GM20000 (cell line): Measurements from ENCODE around the gene CELF2.

Experiments used
- DNase-seq: peaks from one replicate; pipeline ENCODE4 v3.0.0; 2012; ENCODE audit warnings: low spot score
- CTCF ChIP-seq: IDR thresholded peaks from 2 replicates; pipeline ENCODE4 v1.5.1; 2012; ENCODE audit warnings: mild to moderate bottlenecking, control low read depth; ENCODE audit errors: extremely low read depth, missing control alignments

CELF2 gene

GRCh38 chr10:11246752-11247467 is 229.2 kb downstream of the CELF2 start:
- DNase-seq, result peak; percentile 53

GRCh38 chr10:11249152-11249807 is 231.6 kb downstream of the CELF2 start:
- no peak for TF ChIP-seq CTCF

More at GRCh38 chr10:11246752-11247467, 229.2 kb downstream of the CELF2 start:
- TF ChIP-seq CTCF, result no peak

DNA sequence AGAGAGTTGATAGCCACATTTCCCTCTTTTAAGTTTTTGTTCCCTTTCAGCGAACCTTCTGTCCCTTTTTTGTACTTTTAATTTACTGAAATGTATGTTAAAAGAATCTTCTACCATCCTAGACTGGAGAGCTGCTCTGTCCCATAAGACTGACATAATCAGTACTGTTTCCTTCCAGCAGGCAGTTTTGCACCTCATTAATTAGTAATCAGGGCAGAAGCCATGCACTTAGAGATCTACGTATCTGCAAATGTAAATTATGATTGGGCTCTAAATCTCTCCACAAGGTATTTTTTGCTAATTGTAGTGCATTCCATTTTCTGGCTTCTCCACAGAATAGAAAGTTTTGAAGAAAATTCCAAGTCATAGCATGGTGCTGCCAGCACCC is 232.1 kb downstream of the CELF2 start:
- DNase-seq, result no peak

More at GRCh38 chr10:11249152-11249807, 231.6 kb downstream of the CELF2 start:
- DNase-seq, result no peak

GRCh38 chr10:11250304-11250703 is 232.6 kb downstream of the CELF2 start:
- DNase-seq, result no peak
- no peak for TF ChIP-seq CTCF

More for the DNA sequence above, 232.1 kb downstream of the CELF2 start:
- TF ChIP-seq CTCF, result no peak

GRCh38 chr10:11252887-11253286 is 235.2 kb downstream of the CELF2 start:
- no peak for DNase-seq
- no peak for TF ChIP-seq CTCF

DNA sequence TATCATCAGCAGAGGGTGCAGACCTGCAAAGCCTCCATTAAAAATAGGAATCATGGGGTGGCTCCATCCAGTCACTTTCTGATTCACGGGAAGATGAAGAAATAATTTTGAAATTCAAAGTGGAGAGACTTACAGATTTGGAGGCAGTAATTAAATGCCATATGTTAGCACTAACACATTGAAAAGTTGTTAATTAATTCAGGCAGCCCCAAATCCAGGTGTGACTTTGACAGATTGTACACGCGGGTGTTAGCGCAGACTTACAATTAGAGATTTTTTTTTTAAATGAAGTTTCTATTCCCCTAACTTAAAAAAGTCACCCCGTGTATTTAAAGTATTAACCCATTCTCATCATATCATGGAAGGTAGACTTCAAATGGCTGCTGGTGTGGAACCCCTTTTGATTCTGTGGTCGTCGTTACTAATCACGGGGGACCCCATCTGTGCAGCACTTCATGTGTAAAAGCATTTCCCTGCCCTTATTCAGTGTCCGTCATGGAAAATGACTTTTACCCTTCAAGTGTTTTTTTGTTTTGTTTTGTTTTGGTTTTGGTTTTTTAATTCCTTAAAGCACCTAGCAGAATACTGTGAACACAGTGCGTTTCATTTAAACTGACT is 235.8 kb downstream of the CELF2 start:
- no peak for TF ChIP-seq CTCF

GRCh38 chr10:11255156-11255555 is 237.5 kb downstream of the CELF2 start:
- no peak for DNase-seq
- no peak for TF ChIP-seq CTCF

More for the DNA sequence above, 235.8 kb downstream of the CELF2 start:
- no peak for DNase-seq
